Neural crest cell (in vitro differentiated cells): ENCODE measurements around the gene VWC2L. TPM values are rescaled to one million over a fixed set of nuclear protein-coding genes. Genes with fewer than 3 reads are reported as not detected.

Source experiments
- DNase-seq: peaks from one replicate; pipeline ENCODE4 v3.0.0; 2021; ENCODE audit warnings: low read depth, mixed read lengths, low spot score
- H3K27ac Mint-ChIP-seq: one replicate; pipeline ENCODE4 v1.8.0; 2021; ENCODE audit warnings: mild to moderate bottlenecking, mixed read lengths; ENCODE audit not compliant: unreplicated experiment
- H3K27me3 Mint-ChIP-seq: 2 replicates; pipeline ENCODE4 v1.8.0; 2021; ENCODE audit warnings: low read depth, mild to moderate bottlenecking, mixed read lengths
- H3K36me3 Mint-ChIP-seq: 2 replicates; pipeline ENCODE4 v1.8.0; 2021; ENCODE audit warnings: low read depth, mild to moderate bottlenecking, mixed read lengths
- H3K4me1 Mint-ChIP-seq: 2 replicates; pipeline ENCODE4 v1.8.0; 2021; ENCODE audit warnings: mixed read lengths
- H3K4me3 Mint-ChIP-seq: one replicate; pipeline ENCODE4 v1.8.0; 2021; ENCODE audit warnings: mild to moderate bottlenecking, mixed read lengths
- H3K9me3 Mint-ChIP-seq: 2 replicates; pipeline ENCODE4 v1.8.0; 2021; ENCODE audit warnings: mixed read lengths
- CTCF ChIP-seq: fragments of 200-600 bp; sonication (generic); conservative IDR thresholded peaks from 2 replicates; pipeline ENCODE4 v1.5.0; 2021; ENCODE audit warnings: antibody characterized with exemption, mild to moderate bottlenecking
- long read RNA-seq: library from polyadenylated mRNA; unstranded; transcript quantifications from one replicate; pipeline ENCODE4 v2.0.0, GENCODE V29; 2020
- total RNA-seq: library from RNA; stranded (reverse); gene quantifications from 2 replicates; pipeline ENCODE4 v1.2.1, GENCODE V29; 2021

VWC2L gene
- 0.11 and 0.23 TPM in 2 replicates for total RNA-seq
- long read RNA-seq = 0 reads

- Mint-ChIP-seq H3K4me3 (no peak within 1 kb of the TSS), H3K27ac (no peak within 1 kb of the TSS), H3K9me3 (no peaks in the 10 kb centered on the region), H3K4me1 (peaks cover 5% of the 10 kb centered on the region), H3K36me3 (no peaks in the 10 kb centered on the region), H3K27me3 (peaks cover 32% of the 10 kb centered on the region)
- peak; percentile 89 for DNase-seq
- TF ChIP-seq CTCF = no peak
Observed at GRCh38 chr2:214410918-214411554, at the start of gene VWC2L. Gene VWC2L (plus strand): TSS chr2:214411054. CDS start chr2:214414194, 3,140 bp downstream.

GRCh38 chr2:214361116-214361515 is 49.7 kb upstream of the VWC2L start:
- no peak for DNase-seq
- Mint-ChIP-seq H3K4me3 (no peak overlapping the region), H3K4me1 (no peaks in the 10 kb centered on the region), H3K27me3 (no peaks in the 10 kb centered on the region), H3K27ac (no peak overlapping the region), H3K36me3 (peaks cover 7% of the 10 kb centered on the region), H3K9me3 (peaks cover 16% of the 10 kb centered on the region)
- TF ChIP-seq CTCF = no peak

GRCh38 chr2:214365549-214365948 is 45.3 kb upstream of the VWC2L start:
- no peak for DNase-seq
- no peaks in the 10 kb centered on the region for H3K9me3 Mint-ChIP-seq
- TF ChIP-seq CTCF = no peak
- H3K36me3 Mint-ChIP-seq = no peaks in the 10 kb centered on the region
- H3K4me3 Mint-ChIP-seq = no peak overlapping the region
- H3K27me3 Mint-ChIP-seq = no peaks in the 10 kb centered on the region
- H3K4me1 Mint-ChIP-seq = no peaks in the 10 kb centered on the region
- no peak overlapping the region for H3K27ac Mint-ChIP-seq

- Mint-ChIP-seq H3K9me3 (no peaks in the 10 kb centered on the region), H3K36me3 (no peaks in the 10 kb centered on the region), H3K4me3 (no peak overlapping the region), H3K27ac (no peak overlapping the region), H3K4me1 (no peaks in the 10 kb centered on the region), H3K27me3 (no peaks in the 10 kb centered on the region)
- DNase-seq = no peak
- TF ChIP-seq CTCF = no peak
Observed at GRCh38 chr2:214367171-214367570, 43.7 kb upstream of the VWC2L start.

GRCh38 chr2:214376618-214377285 is 34.1 kb upstream of the VWC2L start:
- H3K4me3 Mint-ChIP-seq = no peak overlapping the region
- H3K4me1 Mint-ChIP-seq = peaks cover 6% of the 10 kb centered on the region
- no peaks in the 10 kb centered on the region for H3K36me3 Mint-ChIP-seq
- no peak overlapping the region for H3K27ac Mint-ChIP-seq
- H3K9me3 Mint-ChIP-seq = no peaks in the 10 kb centered on the region
- H3K27me3 Mint-ChIP-seq = no peaks in the 10 kb centered on the region
- DNase-seq = no peak
- TF ChIP-seq CTCF = no peak
